Activated CD4-positive, alpha-beta T cell treated with anti-CD3 and anti-CD28 coated beads, Interleukin-2, amount 50 U/mL, for 1 hour (primary cell): ENCODE measurements around the gene CNNM2.
"Not testable (repeated sequence)": the region's sequence is repeated elsewhere in the genome, so short reads cannot be mapped to it uniquely, and the experiment has no call there.

Experiments
- DNase-seq: peaks from one replicate; pipeline ENCODE4 v3.0.0-alpha.2; 2020

The CNNM2 gene

DNA sequence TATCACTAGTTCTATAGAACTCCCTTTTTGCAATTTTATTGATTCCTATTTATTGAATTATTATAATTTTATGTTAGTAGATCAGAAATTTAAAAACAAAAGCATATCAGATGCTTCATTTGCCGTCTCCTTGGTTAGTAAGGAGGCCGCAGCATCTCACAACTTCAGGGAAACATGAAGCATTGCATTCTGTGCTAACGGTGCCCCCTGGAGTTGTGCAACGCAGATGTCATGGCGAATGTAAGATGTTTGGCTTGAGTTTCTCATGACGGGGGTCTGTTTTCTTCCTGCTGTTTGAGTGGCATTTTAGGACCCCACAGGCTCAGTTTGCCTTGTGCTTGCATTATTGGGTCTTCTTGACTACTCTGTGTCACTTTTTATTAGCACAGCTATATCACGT is 124.8 kb downstream of the CNNM2 start:
- DNase-seq: no peak

DNA sequence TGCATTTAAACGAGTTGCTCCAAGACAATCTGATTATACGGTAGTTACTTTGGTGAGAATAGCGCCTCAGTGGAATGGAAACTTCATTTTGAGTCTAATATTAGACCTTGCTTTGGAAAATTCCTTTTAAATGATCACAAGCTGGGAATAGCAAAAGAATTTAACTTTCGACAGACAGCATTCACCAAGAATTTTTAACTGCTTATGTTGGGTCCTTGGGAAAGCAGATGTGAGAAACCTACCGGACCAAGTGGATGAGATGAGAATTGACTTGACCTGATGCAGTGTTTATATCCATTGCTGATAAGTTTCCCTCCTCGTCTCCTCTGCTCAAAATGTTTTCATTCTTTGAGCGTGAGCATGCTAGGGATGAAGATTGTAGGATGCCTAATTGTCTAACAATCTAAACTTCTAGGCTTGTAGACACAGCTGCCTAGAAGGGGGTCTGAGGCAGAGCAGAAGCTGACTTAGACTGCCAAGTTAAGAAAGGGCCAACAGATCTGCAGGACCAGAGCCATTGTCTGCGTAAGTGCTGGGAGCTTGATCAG is 126.9 kb downstream of the CNNM2 start:
- no peak for DNase-seq

DNA sequence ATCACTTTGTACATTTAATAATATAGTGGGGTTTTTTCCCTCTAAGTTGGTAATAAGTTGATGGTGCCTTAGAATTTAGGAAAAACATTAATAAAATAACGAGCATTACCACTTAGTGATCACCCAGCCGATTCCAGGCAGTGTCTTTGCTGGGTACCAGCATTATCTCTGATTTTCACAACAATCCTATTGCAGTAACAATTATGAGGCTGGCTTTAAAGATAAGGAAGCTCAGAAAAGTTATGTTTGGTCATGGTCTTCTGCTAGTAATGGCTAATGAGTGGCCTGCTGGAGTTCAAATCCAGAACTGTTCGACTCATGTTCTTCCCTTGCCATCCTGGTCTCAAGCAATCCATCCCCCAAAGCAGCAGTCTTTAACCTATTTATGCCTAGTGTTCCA is 127.9 kb downstream of the CNNM2 start:
- no peak for DNase-seq

DNA sequence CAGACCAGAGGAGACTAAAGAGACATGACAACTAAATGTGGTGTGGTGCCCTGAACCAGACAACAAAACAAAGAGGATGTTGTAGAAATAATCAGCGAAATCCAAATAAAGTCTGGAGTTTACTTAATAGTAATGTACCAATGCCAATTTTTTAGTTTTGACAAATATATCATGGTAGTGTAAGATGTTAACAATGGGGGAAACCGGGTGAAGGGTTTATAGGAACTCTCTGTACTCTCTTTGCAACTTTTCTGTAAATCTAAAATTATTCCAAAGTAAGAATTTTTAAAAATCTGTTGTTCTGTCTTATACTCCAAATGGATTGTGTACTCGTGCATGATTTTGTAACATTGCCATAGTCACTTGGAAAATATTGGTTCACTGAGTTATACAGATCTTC is 129.3 kb downstream of the CNNM2 start:
- no peak for DNase-seq

DNA sequence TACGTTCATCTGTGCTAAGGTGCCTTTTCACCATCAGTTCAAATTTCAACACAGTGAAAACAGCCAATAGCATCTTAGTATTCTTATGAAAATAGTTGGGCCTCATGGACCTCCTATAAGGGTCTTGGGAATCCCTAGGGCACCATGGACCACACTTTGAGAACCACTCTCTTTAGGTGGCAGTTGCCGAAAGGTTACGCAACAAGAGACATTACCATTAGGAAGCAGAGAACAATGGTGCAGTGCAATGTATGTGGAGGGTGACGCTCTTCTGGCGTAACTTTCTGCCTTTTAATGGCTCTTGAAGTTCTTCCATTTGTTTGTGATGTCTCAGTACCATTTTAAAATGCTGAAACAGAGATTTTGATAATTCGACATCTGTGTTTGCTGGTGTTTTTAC is 131.1 kb downstream of the CNNM2 start:
- DNase-seq: no peak

DNA sequence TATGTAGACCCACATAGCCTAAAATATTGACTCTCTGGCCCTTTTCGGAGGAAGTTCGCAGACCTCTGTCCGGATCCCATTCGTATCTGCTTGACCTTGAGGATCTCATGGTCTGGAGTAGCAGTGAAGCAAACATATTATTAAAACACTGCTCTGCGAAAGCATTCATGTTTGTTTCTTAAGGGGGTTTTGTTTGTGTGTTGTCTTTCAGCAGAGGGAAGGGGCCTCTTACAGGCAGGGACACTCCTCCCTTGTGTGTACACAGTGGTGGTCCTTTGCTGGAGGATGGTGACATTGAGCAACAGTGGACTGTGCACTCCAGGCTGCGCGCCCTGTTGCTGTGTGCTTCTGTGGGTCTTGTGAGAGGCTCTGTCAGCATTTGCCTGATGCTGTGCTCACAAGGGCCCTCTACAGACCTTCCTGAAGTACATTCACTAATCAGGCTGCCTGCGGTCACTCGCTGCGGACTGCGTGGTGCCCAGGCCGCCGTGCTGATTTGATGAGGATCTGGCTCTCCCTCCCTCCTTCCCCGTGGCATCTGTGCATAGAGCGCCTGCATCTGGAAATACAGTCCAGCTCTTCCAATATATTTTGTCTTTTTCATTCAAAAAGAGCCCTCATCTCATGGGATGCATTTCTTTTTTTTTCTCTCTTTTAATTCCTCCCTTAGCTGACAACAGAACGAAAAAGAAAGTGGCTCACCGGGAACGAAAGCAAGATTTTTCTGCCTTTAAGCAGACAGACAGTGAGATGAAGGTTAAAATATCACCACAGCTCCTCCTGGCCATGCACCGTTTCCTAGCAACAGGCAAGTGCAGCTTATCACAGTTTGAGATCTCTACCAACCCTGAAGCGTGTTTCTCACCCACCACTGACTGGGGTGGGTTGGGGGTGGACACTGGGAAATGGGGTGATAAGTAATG is 135.8 kb downstream of the CNNM2 start:
- DNase-seq: peak; percentile 36

DNA sequence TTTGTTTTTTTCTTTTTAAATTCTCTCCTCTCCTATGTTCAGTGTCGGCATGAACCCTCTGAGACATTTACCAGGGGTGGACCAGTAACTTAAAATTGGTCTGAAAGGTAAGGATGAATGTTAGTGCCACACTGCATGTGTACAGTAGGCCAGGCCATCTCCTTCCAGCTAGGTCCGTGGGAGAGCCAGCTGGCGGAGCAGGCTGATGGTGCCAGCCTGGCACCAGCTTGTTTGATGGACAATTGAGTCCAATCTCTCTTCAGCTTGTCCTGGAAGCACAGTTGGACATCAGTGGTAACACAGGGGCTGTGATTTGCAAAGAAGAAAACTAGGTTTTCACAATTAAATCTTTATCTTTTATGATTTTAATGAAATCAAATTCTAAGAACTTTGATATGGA is 136.5 kb downstream of the CNNM2 start:
- DNase-seq: no peak

DNA sequence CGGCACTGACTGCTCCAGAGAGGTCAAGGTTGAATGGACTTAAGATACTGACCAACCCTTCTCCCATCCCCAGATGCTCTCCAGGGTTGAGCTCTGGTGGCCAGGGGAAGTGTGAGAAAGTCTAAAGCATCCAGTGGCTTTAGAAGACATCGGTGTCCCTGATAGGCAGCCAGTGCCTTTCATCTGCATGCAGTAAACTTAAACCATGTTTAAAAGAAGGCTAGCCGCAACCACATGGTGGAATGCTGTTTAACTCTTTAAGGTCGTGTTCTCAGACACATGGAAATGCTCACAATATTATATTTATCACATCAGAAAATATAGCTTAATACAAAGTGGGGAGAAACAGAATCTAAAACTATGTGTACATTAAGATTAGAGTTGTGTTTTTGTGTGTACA is 137.0 kb downstream of the CNNM2 start:
- no peak for DNase-seq

DNA sequence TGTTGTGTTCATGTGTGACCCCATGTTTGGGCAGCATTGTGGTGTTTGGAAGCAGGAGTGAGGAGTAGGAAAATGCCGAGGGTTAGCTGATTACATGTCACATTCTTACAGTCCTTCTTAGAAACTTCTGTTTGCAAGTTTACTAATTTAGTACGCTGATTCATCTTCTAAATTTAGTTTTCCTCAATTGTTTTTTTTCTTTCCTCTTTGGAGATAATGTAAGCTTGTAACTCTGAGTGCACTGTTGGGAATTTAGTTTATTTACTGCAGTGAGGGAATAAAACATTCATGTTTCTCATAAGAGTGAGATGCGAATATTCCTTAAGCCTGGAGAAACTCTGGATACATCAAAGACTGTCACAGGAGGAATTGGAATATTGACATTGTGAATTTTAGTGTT is 139.9 kb downstream of the CNNM2 start:
- DNase-seq: no peak

DNA sequence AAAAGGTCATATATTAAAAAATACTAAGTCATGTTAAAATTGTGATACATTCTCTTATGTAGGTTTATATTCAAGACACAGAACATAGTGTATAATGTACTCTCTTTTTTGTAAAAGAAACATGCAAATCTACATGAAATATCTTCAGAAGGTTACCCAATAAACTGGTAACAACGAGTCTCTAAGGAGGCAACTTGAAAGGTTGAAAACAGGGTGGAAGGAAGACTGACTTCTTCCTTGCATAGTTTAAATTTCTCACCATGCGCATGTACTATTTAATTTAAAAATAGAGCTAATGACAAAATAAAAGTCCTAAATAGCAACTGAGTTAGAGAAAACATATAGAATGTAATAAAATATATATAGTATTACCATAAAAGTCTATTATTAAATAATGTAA is 142.5 kb downstream of the CNNM2 start:
- DNase-seq: no peak

DNA sequence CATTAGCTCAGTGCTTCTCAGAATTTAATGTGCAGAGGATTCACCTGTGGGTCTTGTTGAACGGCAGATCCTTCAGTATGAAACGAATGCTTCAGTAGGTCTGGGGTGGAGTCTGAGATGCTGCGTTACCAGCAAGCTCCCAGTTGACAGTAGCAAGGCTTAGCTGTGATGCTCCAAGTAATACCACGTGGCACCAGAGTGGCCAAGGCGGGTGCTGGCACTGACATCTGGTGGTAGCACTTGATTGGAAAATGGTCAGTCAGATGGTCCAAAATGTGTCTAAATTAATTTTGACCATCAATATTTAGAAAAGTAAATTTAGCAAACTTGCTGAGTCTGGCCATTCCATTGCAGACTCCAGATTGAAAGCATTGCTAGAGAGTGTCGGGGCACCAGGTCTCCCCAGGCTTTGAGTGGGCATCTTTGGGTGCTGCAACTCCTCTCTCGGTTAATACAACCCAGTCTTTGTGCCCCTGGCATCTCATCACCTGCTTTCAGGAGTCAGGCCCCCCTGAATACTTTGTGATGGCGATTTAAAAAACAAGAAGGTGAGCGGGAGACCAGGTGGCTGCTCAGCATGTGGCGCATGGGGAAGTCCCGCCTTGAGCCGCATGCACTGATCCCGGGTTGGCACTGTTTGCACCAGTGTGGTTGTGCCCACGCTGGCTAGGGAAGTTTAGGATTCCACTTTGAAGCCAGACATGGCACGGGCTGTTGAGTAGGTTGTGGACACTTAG is 144.9 kb downstream of the CNNM2 start:
- DNase-seq: no peak

DNA sequence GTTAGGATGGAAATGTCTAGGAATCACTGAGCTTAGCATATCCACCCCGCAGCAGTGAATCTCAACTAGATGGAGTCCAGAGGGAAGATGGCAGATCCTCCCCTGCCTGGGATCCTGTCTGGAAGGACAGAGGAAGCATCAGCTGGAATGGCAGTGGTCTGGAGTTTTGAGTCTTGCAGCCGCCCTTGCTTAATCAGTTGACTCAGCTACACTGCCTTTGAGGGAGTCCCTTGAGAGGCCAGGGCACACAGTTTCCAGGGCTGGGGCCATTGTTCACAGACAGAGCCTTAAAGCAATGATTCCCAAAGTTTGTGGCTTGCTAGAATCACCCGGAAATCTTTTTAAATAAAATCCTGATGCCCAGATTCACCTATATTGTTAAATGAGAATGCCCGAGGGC is 146.9 kb downstream of the CNNM2 start:
- no peak for DNase-seq

DNA sequence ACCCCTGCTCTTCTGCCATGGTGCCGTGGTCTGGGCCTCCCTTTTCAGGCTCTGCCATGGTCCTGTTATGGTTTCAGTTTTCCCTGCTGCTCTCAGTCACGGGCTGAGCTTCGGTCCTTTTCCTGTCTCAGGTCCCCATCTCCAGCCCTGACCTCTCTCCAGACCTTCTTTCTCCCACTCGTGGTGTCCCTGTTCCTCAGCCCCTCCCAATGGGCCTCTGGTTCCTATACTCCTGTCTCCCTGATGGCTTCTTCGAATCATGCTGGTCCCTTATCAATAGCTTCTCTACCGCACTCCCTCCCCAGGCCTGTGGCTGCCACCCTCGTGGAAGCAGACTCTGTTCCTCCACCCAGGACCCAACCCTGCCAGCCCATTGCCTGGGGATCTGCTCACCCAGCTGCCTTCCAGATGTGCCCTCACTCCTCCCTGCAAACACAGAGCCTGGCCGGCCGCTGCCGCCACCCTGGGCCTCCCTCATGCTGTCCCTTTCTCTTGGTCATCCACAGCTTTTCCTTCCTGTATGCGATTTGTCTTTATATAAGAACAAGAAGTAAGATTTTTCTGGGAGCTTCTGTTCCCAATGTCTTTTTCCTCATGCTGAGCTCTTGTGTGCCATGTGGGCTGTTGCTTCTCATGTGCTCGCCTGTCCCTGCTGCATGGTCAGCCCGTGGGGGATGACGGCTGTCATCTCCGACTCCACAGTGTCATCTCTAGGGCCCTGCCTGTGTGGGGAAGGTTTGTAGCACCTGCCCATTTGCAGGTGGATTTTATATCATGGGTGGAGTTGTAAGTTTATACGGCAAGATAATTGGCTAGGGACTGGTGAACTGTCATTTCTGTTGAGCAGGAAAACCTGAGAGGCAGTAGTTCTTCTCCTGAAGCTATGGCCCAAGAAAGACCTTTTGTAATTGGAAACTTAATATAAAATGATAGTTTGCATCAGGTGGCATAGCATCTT is 148.3 kb downstream of the CNNM2 start:
- no peak for DNase-seq

DNA sequence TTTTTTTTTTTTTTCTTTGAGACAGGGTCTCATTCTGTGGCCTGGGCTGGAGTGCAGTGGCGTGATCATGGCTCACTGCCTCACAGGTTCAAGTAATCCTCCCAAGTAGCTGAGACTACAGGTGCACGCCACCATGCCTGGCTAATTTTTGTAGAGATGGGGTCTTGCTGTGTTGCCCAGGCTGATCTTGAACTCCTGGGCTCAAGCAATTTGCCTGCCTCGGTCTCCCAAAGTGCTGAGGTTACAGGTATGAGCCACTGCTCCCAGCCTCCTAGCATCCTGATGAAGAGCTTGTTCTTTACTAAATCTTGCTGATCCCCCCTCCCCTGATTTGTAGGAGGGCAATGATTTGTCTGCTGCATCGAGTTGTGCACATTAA is 149.0 kb downstream of the CNNM2 start:
- not testable (repeated sequence) for DNase-seq

DNA sequence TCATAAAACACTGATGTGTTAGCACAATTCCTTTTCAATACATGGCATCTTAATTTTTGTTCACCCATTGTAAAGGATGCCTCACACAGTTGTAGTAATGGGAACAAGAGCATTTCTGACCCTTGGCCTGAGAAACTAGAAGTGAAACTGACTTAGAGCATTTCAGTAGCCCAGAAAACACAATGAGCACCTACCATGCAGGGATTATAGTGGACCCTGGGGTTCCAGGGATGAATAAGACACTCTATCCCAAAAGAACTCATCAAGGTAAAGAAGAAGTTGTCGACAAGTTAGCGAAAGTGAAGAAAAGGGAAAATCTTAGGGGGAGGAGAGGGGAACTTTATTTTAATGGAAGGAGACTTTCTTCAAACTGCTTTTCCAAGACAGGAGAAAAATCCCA is 149.4 kb downstream of the CNNM2 start:
- DNase-seq: no peak

DNA sequence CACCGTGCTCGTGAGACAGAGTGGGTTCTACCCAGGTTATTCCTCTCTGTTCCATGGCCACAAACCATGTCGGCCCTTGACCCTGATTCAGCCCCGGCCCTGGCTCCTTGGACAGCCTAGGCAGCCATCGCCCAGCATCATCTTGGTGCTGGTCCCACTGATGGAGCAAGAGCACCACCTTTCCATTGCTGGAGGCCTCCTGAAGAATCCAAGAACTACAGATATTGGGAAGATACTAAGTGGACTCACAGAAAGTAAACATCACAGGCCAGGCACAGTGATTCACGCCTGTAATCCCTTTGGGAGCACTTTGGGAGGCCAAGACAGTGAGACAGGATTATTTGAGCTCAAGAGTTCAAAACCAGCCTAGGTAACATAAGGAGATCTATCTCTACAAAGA is 149.9 kb downstream of the CNNM2 start:
- no peak for DNase-seq

DNA sequence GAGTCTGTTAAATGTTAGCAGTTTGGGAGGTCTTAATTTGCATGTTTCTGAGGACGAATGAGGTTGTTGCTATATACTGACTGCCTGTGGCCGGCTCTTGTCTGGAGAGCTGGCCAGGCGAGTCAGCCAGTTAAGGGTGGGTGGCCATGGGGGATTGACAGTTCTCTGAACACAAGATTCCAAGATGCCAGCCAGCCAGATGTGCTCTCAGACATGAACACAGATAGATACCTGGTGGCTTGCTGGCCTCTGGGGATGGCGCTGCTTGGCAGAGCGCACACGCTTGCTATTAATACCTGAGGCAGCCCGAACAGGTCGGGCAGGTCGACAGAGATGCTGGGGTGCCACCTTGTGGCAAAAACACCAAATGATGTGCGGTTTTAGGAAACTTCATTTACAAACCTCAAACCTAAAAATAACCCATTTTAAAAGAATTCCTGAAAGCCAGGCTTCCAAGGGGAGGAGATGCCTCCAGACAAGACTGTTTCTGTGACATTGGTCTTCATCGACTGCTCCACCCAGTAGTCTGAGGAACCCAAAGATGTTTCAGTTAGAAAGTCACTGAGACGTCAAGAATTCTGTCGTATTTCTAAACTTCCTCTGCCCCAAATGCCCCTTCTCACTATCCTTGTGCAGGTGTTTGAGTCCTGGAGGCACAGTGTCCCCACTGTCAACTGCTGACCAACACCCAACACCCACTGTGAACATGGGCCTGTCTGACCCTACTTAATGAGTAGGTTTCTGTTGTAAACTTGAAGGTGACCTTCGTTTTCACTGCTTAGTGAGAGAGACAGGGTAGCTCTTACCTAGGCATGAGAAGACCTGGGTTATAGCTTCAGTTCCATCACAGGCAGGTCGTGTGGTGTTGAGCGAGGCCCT is 151.6 kb downstream of the CNNM2 start:
- DNase-seq: peak; percentile 74

DNA sequence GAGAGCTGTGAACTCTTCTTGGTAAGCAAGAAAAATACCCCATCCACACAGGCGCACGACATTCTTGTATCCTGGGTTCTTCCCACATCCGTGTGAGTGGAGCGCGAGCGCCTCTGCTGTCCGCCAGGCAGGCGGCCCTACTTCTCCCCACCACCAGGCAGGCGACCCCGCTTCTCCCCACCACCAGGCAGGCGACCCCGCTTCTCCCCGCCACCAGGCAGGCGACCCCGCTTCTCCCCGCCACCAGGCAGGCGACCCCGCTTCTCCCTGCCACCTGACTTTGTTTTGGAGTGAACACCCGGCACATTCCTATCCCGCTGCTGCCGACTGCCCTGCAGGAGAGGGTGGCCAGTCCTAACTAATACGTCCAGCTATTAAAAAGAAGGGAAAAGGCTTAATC is 154.2 kb downstream of the CNNM2 start:
- DNase-seq: no peak

DNA sequence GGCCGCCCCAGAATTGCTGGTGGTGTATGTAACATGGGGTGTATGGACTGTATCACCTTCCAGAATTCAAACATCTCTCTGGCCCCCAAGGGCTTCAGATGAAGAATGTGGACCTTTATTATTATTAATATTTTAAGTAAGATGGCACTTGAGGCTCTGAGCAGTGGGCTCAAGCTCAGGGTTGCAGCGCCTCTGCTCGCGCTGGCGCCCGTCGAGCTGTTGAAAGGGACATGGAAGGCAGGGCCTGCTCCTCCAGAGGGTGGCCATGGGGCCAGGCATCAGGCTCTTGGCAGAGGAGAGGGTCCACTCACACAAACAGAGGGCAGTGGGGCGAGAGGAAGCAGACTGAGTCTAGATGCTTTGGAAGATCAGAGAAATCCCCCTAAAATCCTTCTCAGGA is 154.8 kb downstream of the CNNM2 start:
- no peak for DNase-seq

DNA sequence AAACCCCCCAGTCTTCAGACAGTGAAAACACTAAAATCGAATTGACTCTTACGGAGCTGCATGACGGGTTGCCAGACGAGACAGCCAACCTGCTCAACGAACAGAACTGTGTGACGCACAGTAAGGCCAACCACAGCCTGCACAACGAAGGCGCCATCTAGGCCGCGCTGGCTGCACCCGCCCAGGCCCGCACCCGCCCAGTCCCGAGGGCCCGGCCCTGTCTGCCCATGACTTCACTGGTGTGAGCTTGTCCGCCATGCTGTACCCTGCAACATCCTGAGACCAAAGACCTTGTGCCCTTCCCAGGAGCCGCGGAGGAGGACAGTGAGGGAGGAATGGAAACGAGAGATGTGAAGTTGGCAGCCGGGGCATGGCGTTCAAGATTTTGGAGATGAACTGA is 158.9 kb downstream of the CNNM2 start:
- DNase-seq: no peak

DNA sequence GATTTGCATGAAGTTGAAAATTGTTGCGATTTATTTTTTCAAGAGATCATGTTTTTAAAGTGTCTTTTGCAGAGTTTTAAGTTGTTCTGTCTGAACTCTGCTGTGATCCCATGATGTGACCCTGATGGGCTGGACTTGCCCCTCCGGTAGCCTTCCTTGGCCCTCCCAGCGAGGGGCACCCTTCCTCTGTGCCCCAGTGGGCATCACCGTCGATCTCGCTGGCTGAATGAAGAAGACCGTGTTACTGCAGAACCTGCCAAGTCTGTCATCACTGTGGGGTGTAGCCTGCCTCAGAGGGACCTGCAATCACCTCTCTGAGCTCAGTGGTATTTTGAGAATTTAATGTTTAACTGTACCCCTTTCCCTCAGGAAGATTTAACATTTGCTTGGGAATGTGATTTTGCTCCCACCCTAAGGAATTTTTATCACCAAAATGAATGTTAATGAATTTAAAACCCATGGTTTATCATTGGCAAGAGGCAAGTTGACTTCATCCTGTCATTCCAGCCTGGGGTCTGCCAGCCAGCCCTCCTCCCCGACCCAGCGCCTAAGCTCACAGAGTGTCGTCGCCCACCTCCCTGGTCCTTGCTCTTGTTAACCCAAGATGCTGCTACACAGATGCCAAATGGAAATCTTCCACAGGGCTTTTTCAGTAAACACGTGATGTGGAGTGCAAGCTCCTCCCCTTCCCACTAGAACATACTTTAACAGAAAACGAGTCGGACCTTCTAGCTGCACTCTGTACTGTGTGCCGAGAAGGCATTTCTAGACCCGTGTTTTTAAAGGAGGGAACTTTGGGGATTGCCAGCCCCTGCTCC is 159.6 kb downstream of the CNNM2 start:
- DNase-seq: no peak
